NCI-H1105 (cell line): Measurements from ENCODE around the gene MRPL42.
"Not testable (repeated sequence)": the region's sequence is repeated elsewhere in the genome, so short reads cannot be mapped to it uniquely, and the experiment has no call there.

Experiments used
- DNase-seq: peaks from one replicate; lab custom pipeline; 2025; lab: John Stamatoyannopoulos, UW

Gene MRPL42

DNA sequence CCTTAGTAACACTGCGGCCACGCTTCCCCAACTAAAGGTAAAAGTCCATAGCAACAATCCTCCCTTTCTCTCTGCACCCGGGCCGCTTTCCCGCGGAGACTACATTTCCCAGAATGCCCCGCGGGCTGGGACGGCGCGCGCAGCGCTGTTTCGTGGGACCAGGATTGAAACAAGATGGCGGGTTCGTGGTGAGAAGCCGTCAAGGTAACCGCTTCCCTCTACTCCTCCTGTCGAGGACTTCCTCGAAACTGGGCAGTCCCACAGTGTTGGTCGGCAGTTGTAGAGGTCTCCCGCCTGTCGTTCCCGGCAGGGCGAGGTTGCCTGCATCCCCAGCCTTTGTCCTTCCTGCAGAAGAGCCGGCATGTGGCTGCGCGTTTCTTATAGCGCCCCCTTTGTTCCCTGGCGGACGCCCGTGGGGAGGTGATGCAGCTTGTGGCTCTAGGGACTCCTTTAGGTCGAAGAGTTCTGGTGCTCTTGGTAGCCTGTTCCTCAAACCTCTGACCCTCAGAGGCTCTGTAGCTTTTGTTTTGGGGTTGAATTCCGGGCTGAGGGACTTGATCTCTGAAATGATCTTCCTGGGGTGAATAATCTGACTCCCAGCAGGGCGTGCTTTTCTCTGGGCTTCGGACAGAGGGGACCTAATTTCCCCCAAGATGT lies at the start of gene MRPL42:
TSS of gene MRPL42 (plus strand) at position 164 of the 657 bp plus-strand sequence. CDS start 1,772 bp downstream, outside the sequence.
- peak; percentile 90 for DNase-seq

DNA sequence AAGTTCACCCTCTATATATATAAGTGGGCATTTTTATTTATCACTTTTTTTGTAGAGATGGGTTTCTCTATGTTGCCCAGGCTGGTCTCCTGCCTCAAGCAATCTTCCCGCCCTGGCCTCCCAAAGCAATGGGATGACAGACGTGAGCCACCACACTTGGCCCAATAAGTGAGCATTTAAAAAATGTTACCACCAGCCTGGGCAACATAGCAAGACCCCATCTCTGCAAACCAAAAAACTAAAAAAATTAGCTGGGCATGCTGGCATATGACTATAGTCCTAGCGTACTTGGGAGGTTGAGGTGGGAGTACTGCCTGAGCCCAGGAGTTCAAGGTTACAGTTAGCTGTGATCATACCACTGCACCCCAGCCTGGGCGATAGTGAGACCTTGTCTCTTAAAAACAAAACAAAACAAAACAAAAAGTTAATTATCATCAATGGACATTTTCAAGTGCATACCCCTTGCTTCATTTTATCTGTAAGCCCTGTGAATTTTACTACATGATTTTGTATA lies 49.3 kb upstream of the MRPL42 start:
- DNase-seq: no peak

DNA sequence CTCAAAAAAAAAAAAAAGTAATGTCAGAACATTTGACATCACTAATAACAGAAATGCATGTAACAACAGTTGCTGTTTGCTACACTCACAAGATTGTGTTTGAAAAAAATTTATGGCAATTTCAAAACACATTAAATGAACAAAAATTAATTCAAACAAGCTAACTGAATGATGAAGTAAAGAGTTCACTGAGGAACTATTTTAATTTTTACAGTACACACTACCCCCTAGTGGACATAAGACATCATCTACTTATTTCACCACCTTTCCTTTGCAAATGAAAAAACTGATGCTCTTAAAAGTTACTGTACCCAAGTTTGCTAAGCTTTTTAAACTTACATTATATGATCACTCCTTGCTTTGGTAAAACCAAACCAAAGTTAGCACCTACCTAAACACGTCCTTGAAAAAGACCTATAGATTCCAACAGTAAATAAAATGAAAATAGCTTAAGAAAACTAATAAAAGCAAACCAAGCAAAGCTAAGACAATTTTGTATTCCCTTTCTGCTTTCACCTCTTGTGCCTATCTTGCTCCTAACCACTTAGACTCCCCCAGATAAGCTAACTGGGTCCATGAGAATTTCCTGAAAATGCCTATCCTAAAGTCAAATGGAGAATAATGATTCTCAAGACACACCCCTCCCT lies 47.8 kb upstream of the MRPL42 start:
- DNase-seq: peak; percentile 18

GRCh38 chr12:93422050-93422449 lies 45.3 kb upstream of the MRPL42 start:
- no peak for DNase-seq

DNA sequence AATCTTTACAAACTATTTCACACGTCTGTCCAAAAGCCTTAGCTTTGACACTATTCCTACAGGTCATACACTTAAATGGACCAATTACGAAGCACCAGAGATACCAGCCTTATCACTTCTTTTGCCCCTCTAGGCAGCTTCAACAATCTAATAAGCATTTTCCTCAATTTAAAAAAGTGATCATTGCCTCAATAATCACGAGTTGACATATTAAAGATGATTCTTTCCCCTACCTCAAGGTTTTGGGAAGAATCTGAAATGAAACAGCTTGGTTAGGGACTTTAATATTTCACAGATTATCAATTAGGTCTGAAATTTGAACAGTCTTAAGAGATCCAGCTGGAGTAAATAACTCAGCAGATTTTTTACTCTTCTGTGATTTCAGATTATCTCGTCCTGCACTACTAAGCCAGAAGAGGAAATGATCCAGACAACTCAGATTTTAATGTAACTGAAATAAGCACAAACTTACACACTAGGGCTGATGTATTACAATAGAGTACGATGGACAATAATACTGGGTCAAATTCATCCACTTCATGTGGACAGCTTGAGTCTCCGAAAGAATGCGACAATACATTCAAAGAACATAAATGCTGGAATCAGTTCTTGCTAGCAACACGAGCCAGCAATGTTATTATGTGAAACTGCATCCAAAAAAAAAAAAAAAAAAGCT lies 41.4 kb upstream of the MRPL42 start:
- no peak for DNase-seq

DNA sequence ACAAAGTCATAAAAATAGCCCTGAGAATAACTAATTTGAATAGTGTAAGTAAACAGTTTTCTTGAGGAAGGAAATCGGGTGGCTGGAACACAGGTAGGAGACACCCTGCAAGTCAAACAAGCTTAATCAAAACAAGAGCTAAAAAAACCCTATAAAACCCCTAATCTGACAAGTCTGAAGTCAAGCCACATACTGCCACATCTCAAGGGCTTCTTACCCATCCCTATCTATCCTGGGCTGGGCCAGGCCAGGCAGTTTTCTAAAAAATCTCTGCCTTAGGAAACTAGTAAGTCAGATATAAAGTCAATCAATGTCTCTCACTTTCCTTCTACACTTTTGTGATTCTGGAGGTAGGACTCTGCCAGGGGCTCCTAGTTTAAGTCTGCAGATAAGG lies 40.9 kb upstream of the MRPL42 start:
- no peak for DNase-seq

GRCh38 chr12:93427779-93428564 lies 39.3 kb upstream of the MRPL42 start:
- no peak for DNase-seq

GRCh38 chr12:93429448-93429847 lies 37.9 kb upstream of the MRPL42 start:
- no peak for DNase-seq

GRCh38 chr12:93429852-93430251 lies 37.5 kb upstream of the MRPL42 start:
- no peak for DNase-seq

- DNase-seq: no peak
These were observed 37.0 kb upstream of the MRPL42 start for GRCh38 chr12:93430280-93430679.

- DNase-seq: not testable (repeated sequence)
These were observed 35.3 kb upstream of the MRPL42 start for GRCh38 chr12:93432031-93432430.

- DNase-seq: no peak
These were observed 33.0 kb upstream of the MRPL42 start for GRCh38 chr12:93434256-93434865.

DNA sequence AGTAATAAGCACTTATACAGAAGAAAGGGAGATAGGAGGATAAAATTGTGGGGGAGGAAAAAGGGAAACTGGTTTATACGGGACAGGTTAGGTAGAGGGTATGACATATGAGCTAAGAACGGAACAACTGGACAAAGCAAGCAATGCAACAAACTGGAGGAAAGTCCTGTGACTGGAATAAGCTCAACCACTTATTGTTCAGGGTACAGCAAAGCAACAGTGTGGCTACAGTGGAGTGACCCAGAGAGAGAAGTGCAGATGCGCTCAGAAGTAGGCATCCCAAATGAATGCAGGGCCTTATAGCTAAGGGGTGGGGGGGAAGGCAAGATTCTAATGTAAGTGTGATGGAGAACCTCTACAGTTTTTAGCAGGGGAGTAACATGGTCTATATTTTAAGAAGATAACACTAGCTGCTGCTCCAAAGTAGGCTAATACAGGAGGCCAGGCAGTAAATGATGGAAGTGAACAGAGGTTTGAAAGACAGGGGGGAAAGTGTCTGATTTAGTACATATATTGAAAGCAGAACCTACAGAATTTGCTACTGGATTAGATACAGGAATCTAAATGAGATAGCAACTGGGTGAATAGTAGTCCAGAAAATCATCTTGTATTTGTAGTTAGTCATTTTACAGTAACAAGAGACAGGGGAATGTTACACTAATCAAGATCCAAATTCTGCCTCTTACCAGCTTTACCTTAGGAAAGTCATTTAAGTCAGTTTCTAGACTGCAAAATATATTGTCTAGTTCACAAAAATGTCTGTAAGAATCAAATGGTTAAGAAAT lies 28.9 kb upstream of the MRPL42 start:
- no peak for DNase-seq

DNA sequence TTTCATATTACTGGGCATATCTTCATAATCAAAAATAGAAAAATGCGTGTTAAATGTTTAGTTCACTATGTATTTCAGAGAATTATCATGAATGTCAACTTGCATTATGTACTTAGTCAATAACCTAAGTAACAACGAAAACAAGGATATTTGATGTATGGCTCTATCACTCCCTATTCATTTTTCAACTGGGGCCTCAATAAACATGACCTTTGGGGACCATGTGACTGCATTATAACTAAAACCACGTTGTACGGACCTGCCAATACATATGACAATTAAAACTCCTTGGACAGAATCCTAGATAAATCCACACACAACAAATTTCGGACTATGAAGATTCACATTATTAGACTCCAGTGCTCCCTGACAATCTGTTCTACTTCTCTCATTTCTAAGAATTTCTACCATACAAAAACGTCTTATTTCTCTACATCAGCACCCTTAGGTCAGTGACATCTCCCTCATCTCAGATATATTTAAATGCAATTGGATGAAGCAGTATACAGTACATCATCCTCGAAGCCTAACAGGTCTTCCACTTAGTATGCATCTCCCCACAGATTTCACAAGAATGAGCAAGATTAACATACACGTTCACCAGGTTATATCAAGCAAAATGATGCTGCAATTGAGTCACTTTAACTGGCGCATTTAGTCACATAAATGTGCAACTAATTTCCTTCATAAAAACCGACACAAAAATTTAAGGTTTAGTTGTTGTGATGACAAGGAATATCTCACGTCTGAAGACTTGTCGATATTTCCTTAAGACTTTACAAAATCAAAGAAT lies 27.1 kb upstream of the MRPL42 start:
- DNase-seq: no peak

- DNase-seq: no peak
These were observed 26.2 kb upstream of the MRPL42 start for GRCh38 chr12:93441081-93441616.

GRCh38 chr12:93441617-93442410 lies 25.5 kb upstream of the MRPL42 start, which contains the start of gene UBE2N:
TSS of gene UBE2N (minus strand) at chr12:93441947. CDS start at chr12:93441884, 63 bp downstream.
- peak; percentile 96 for DNase-seq

DNA sequence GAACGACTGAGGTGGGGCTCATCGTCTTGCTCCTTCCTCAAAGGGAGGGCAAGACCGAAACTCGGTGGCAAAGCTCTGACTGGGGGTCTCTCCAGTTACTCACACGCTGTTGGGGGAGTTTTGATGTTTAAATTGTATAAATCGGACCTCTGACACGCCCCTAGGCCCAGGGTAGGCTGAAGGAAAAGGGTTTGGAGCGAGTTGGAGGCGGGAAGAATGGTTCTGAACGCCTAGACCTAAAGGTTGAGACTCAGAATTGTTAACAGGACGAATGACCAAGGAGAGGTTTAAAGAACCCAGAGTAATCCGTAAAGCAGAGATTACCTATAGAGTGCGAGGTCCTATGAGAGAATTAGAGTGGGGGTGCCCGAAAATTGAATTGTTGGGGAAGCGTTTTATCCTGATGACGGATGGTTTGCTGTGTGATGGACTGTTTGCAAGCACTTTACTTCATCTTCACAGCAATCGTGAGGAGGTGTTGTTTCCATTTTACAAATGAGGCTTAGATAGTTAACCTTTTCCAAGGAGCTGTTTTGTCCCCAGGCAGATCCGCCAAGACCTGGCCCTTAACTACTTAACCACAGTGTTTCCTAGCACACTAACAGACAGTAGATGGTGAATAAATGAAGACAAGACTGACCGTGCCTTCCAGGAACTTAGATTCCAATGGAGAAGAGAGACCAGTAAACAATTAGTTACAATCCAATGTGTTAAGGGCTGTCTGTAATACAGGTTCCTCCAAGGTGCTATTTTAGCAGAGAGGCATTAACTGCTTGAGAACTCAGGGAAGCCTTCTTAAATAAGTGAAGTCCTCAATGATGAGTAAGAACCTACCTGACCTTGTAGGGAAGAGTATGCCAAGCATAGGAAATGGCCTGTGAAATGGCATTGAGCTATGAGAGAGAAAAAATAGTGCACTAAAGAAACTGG lies 24.6 kb upstream of the MRPL42 start:
- no peak for DNase-seq

- DNase-seq: no peak
These were observed 23.7 kb upstream of the MRPL42 start for GRCh38 chr12:93443576-93443975.
